Measurements from ENCODE around the gene CDC42EP5.

DNA sequence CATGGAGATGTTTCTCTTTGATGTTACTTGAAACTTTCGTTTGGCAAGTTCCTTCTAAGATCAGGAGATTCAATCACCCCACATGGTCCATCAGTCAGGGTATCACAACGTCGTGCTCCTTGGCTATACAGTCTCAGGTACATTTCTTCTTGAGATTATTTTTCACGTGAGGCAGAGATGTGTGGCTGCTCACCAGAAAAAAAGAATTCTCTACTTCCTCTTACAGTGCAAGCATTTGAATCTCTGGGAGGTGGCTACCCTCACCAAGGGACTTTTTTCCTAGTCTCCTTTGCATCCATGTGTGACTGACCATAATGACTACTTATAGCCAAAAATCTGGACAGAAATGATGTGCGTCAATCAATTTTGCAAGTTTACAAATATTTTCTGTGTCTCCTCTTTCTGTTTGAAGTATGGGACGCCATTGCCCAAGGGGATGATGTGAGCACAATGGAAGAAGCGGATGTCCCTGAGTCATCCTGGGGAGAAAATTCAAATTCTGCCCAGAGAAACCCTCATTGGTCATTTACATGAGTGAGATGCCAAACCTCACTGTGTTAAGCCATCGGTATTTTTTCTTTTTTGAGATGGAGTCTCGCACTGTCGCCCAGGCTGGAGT is 21.0 kb upstream of the CDC42EP5 start:
- no peak for TF ChIP-seq POLR2AphosphoS5 (IDR thresholded peaks at IDR 0.05)
- TF ChIP-seq POLR2A (IDR thresholded peaks at IDR 0.05) = no peak
- TF ChIP-seq, protein P1, sequence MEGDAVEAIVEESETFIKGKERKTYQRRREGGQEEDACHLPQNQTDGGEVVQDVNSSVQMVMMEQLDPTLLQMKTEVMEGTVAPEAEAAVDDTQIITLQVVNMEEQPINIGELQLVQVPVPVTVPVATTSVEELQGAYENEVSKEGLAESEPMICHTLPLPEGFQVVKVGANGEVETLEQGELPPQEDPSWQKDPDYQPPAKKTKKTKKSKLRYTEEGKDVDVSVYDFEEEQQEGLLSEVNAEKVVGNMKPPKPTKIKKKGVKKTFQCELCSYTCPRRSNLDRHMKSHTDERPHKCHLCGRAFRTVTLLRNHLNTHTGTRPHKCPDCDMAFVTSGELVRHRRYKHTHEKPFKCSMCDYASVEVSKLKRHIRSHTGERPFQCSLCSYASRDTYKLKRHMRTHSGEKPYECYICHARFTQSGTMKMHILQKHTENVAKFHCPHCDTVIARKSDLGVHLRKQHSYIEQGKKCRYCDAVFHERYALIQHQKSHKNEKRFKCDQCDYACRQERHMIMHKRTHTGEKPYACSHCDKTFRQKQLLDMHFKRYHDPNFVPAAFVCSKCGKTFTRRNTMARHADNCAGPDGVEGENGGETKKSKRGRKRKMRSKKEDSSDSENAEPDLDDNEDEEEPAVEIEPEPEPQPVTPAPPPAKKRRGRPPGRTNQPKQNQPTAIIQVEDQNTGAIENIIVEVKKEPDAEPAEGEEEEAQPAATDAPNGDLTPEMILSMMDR (IDR thresholded peaks at IDR 0.05) = no peak

Measured in upper lobe of left lung (tissue), 4 donors.